ENCODE results near the gene XXYLT1. TPM values are rescaled to one million over a fixed set of nuclear protein-coding genes. Genes with fewer than 3 reads are reported as not detected.

XXYLT1 gene
- total RNA-seq, 1 donor from 2014 or later: 2.7 TPM

- intact Hi-C loops (cut with DNase I): no loop called here
- DNase-seq (ENCODE audit: missing footprints): no peak
- ATAC-seq: no peak
These were observed 183.6 kb downstream of the XXYLT1 start for GRCh38 chr3:195087328-195087727.

GRCh38 chr3:195086885-195087284 is 184.1 kb downstream of the XXYLT1 start:
- ATAC-seq (no peak), DNase-seq (ENCODE audit: missing footprints) (no peak)
- intact Hi-C loops (cut with DNase I): no loop called here

GRCh38 chr3:195086341-195086740 is 184.6 kb downstream of the XXYLT1 start:
- ATAC-seq (no peak), DNase-seq (ENCODE audit: missing footprints) (no peak)
- intact Hi-C loops (cut with DNase I): no loop called here

GRCh38 chr3:195085356-195086130 is 185.4 kb downstream of the XXYLT1 start:
- DNase-seq (ENCODE audit: missing footprints) (no peak), ATAC-seq (no peak)
- intact Hi-C loops (cut with DNase I): no loop called here

- DNase-seq (ENCODE audit: missing footprints): no peak
- intact Hi-C loops (cut with DNase I): no loop called here
- no peak for ATAC-seq
These were observed 186.2 kb downstream of the XXYLT1 start for GRCh38 chr3:195084746-195085145.

GRCh38 chr3:195083659-195084058 is 187.3 kb downstream of the XXYLT1 start:
- no peak for DNase-seq (ENCODE audit: missing footprints)
- no peak for ATAC-seq
- intact Hi-C loops (cut with DNase I): no loop called here

- intact Hi-C loops (cut with DNase I): no loop called here
- DNase-seq (ENCODE audit: missing footprints): no peak
- ATAC-seq: no peak
These were observed 188.1 kb downstream of the XXYLT1 start for GRCh38 chr3:195082811-195083210.

- ATAC-seq (peak; percentile 22), DNase-seq (ENCODE audit: missing footprints) (no peak)
- intact Hi-C loops (cut with DNase I): loop anchor here (2.0 kb wide), 1 partner anchor 17 kb away; no protein-coding TSS in a partner anchor
These were observed 189.6 kb downstream of the XXYLT1 start for GRCh38 chr3:195081242-195081963.

GRCh38 chr3:195080571-195081151 is 190.3 kb downstream of the XXYLT1 start:
- DNase-seq (ENCODE audit: missing footprints) (no peak), ATAC-seq (peak; percentile 84)
- intact Hi-C loops (cut with DNase I): loop anchor here (2.0 kb wide), 1 partner anchor 16 kb away; no protein-coding TSS in a partner anchor

- no peak for ATAC-seq
- intact Hi-C loops (cut with DNase I): loop anchor here (2.0 kb wide), 1 partner anchor 15 kb away; no protein-coding TSS in a partner anchor
- no peak for DNase-seq (ENCODE audit: missing footprints)
These were observed 190.8 kb downstream of the XXYLT1 start for GRCh38 chr3:195080125-195080524.

- ATAC-seq: no peak
- DNase-seq (ENCODE audit: missing footprints): no peak
- intact Hi-C loops (cut with DNase I): loop anchor here (2.0 kb wide), 1 partner anchor 15 kb away; no protein-coding TSS in a partner anchor
These were observed 191.3 kb downstream of the XXYLT1 start for GRCh38 chr3:195079636-195080035.

- intact Hi-C loops (cut with DNase I): no loop called here
- no peak for ATAC-seq
- no peak for DNase-seq (ENCODE audit: missing footprints)
These were observed 192.0 kb downstream of the XXYLT1 start for GRCh38 chr3:195078891-195079440.

GRCh38 chr3:195077611-195078540 is 193.1 kb downstream of the XXYLT1 start:
- DNase-seq (ENCODE audit: missing footprints) (peak; percentile 47), ATAC-seq (no peak)
- intact Hi-C loops (cut with DNase I): no loop called here

GRCh38 chr3:195076981-195077610 is 193.9 kb downstream of the XXYLT1 start:
- intact Hi-C loops (cut with DNase I): no loop called here
- no peak for ATAC-seq
- DNase-seq (ENCODE audit: missing footprints): no peak

GRCh38 chr3:195075941-195076875 is 194.8 kb downstream of the XXYLT1 start:
- DNase-seq (ENCODE audit: missing footprints) (no peak), ATAC-seq (no peak)
- intact Hi-C loops (cut with DNase I): no loop called here

GRCh38 chr3:195075199-195075940 is 195.6 kb downstream of the XXYLT1 start:
- ATAC-seq: no peak
- intact Hi-C loops (cut with DNase I): no loop called here
- peak; percentile 67 for DNase-seq (ENCODE audit: missing footprints)
